K562 (cell line): Measurements from ENCODE around the gene UBE2L3. TPM values are rescaled to one million over a fixed set of nuclear protein-coding genes. Genes with fewer than 3 reads are reported as not detected.
A peak's percentile ranks its signal among the peaks of the same experiment; 100 is the strongest.

ENCODE experiments used
- BDP1 ChIP-seq: IDR thresholded peaks from 3 replicates; pipeline ENCODE4 v1.6.1; 2011; ENCODE audit not compliant: insufficient read length, insufficient read depth
- EZH2 ChIP-seq: IDR thresholded peaks from 2 replicates; pipeline ENCODE4 v1.6.1; 2012; ENCODE audit warnings: low read depth, mild to moderate bottlenecking, inconsistent platforms, low read length, borderline replicate concordance
- LARP7 ChIP-seq: fragments of 450-650 bp; IDR thresholded peaks from 2 replicates; pipeline ENCODE4 v1.6.1; 2016
- NR3C1 ChIP-seq: sonication (generic); formaldehyde crosslinking; IDR thresholded peaks from 2 replicates; pipeline ENCODE4 v1.8.1; 2022; ENCODE audit warnings: missing genetic modification reagents
- NR4A1 ChIP-seq, 2 experiments: fragments of 250-450 bp in 1 of 2; fragments of 450-650 bp in 1 of 2; sonication (Bioruptor Pico) in 1 of 2; IDR thresholded peaks; 2 replicates each; pipeline versions ENCODE4 v1.4.0 to v1.6.1; 2016 to 2020; ENCODE audit warnings: mild to moderate bottlenecking in 2 of 2, missing compliant biosample characterization in 1 of 2, missing genetic modification characterization in 1 of 2, moderate library complexity in 1 of 2
- PCBP1 ChIP-seq: fragments of 200-400 bp; formaldehyde crosslinking; IDR thresholded peaks from 2 replicates; pipeline ENCODE4 v1.6.1; 2018; ENCODE audit warnings: mild to moderate bottlenecking, low read depth, low read length; ENCODE audit not compliant: poor library complexity, severe bottlenecking
- PHF8 ChIP-seq: fragments of 200-600 bp; sonication (generic); IDR thresholded peaks from 2 replicates; pipeline ENCODE4 v1.6.1; 2012; ENCODE audit warnings: mixed run types, mild to moderate bottlenecking, inconsistent platforms, low read length, moderate library complexity, borderline replicate concordance
- RBM14 ChIP-seq: fragments of 200-400 bp; formaldehyde crosslinking; IDR thresholded peaks from 2 replicates; pipeline ENCODE4 v1.6.1; 2018; ENCODE audit warnings: low read depth, mild to moderate bottlenecking, low read length, moderate library complexity, borderline replicate concordance; ENCODE audit not compliant: insufficient read depth
- RBM34 ChIP-seq: fragments of 200-400 bp; formaldehyde crosslinking; IDR thresholded peaks from 2 replicates; pipeline ENCODE4 v1.6.1; 2018; ENCODE audit warnings: low read length, borderline replicate concordance; ENCODE audit not compliant: insufficient read depth
- REST ChIP-seq, 2 experiments: fragments of 450-650 bp; formaldehyde crosslinking in 1 of 2; IDR thresholded peaks; 2 replicates each; pipeline versions ENCODE4 v1.4.0 to v1.6.1; 2014 to 2020; ENCODE audit warnings: mild to moderate bottlenecking in 2 of 2, borderline replicate concordance in 1 of 2, low read depth in 1 of 2
- SMAD3 ChIP-seq: fragments of 450-650 bp; formaldehyde crosslinking; conservative IDR thresholded peaks from 2 replicates; pipeline ENCODE4 v1.4.0; 2020; ENCODE audit warnings: mild to moderate bottlenecking
- ZNF436 ChIP-seq: fragments of 250-450, 450-650 bp; sonication (Bioruptor Pico); formaldehyde crosslinking; IDR thresholded peaks from 2 replicates; pipeline ENCODE4 v1.7.0; 2020; ENCODE audit warnings: mild to moderate bottlenecking
- polyA plus RNA-seq, 8 experiments: library from polyadenylated mRNA; depleted of rRNA in 4 of 8; stranded (reverse) in 5 of 8; unstranded in 3 of 8; fragments of >200 nt; fragmentation: Nextera tagmentation in 2 of 8; fragmentation: Illumina TruSeq in 1 of 8; extraction: Ambion mirVana in 2 of 8; extraction: Trizol in 1 of 8; gene quantifications; 2 replicates each; pipeline versions ENCODE4 v1.2.1 to v1.2.3, GENCODE V29; 2011 to 2014; ENCODE audit warnings: inconsistent platforms in 1 of 8, missing spikeins in 1 of 8
- total RNA-seq, 7 experiments: library from RNA; depleted of rRNA in 6 of 7; stranded (reverse); fragments of >200 nt in 6 of 7; fragmentation: Illumina TruSeq in 2 of 7; extraction: Trizol in 2 of 7; gene quantifications; 2 replicates each; pipeline versions ENCODE4 v1.2.1 to v1.2.3, GENCODE V29; 2011 to 2021; ENCODE audit warnings: low replicate concordance in 1 of 7
- TF ChIP-seq, protein P1 (sequence below): IDR thresholded peaks from 2 replicates; pipeline ENCODE4 v1.6.1; 2014; ENCODE audit warnings: antibody characterized with exemption
- TF ChIP-seq, protein P2 (sequence below): IDR thresholded peaks from 2 replicates; pipeline ENCODE4 v1.6.1; 2011; ENCODE audit not compliant: insufficient read length; ENCODE audit errors: extremely low read depth

The UBE2L3 gene
- total and polyA plus RNA-seq, 9 of the 15 experiments (the other 6 are each of a cell fraction or from before 2014, with no cell fraction given) = 215 to 625 (median 285) TPM

GRCh38 chr22:21582801-21583740 lies 15.6 kb downstream of the UBE2L3 start (continued):
- TF ChIP-seq EZH2 (no peak), SMAD3 (CRISPR knock-in tag) (no peak), PCBP1 (no peak), RBM34 (no peak), NR3C1 (CRISPR knock-in tag) (no peak), REST (IDR thresholded peaks at IDR 0.05; ENCODE audit: borderline replicate concordance) (no peak), REST (CRISPR knock-in tag; IDR thresholded peaks at IDR 0.05; ENCODE audit: low read depth) (no peak), NR4A1 (CRISPR knock-in tag; IDR thresholded peaks at IDR 0.05) (peak; percentile 61; the same call in 1 of the 2 replicates), NR4A1 (tag; IDR thresholded peaks at IDR 0.05) (no peak), PHF8 (peak; percentile 10; the same call in 1 of the 2 replicates), RBM14 (no peak), LARP7 (no peak), BDP1 (no peak), ZNF436 (CRISPR knock-in tag) (no peak)
- TF ChIP-seq, protein P1, sequence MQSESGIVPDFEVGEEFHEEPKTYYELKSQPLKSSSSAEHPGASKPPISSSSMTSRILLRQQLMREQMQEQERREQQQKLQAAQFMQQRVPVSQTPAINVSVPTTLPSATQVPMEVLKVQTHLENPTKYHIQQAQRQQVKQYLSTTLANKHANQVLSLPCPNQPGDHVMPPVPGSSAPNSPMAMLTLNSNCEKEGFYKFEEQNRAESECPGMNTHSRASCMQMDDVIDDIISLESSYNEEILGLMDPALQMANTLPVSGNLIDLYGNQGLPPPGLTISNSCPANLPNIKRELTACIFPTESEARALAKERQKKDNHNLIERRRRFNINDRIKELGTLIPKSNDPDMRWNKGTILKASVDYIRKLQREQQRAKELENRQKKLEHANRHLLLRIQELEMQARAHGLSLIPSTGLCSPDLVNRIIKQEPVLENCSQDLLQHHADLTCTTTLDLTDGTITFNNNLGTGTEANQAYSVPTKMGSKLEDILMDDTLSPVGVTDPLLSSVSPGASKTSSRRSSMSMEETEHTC = no peak
- TF ChIP-seq, protein P2, sequence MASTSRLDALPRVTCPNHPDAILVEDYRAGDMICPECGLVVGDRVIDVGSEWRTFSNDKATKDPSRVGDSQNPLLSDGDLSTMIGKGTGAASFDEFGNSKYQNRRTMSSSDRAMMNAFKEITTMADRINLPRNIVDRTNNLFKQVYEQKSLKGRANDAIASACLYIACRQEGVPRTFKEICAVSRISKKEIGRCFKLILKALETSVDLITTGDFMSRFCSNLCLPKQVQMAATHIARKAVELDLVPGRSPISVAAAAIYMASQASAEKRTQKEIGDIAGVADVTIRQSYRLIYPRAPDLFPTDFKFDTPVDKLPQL = no peak
